Stimulated activated CD8-positive, alpha-beta memory T cell treated with anti-CD3 and anti-CD28 coated beads, Interleukin-12 subunit alpha, Interleukin-12 subunit beta, amount 100 ng/mL, for 24 hours (primary cell): ENCODE measurements around the gene RBM34.
A peak's percentile ranks its signal among the peaks of the same experiment; 100 is the strongest.
"Not testable (repeated sequence)": the region's sequence is repeated elsewhere in the genome, so short reads cannot be mapped to it uniquely, and the experiment has no call there.

Experiments used
- DNase-seq: peaks from one replicate; pipeline ENCODE4 v3.0.0-alpha.2; 2020; ENCODE audit errors: extremely low read depth

Gene RBM34

GRCh38 chr1:235113183-235113917 lies 47.7 kb downstream of the RBM34 start:
- no peak for DNase-seq

GRCh38 chr1:235112297-235113182 lies 48.5 kb downstream of the RBM34 start:
- no peak for DNase-seq

GRCh38 chr1:235111107-235111506 lies 49.9 kb downstream of the RBM34 start:
- DNase-seq, result no peak

GRCh38 chr1:235108876-235109275 lies 52.2 kb downstream of the RBM34 start:
- no peak for DNase-seq

GRCh38 chr1:235108185-235108593 lies 52.9 kb downstream of the RBM34 start:
- no peak for DNase-seq

GRCh38 chr1:235107368-235108184 lies 53.5 kb downstream of the RBM34 start:
- no peak for DNase-seq

GRCh38 chr1:235106457-235106856 lies 54.6 kb downstream of the RBM34 start:
- DNase-seq, result no peak

GRCh38 chr1:235105051-235106043 lies 55.7 kb downstream of the RBM34 start:
- no peak for DNase-seq

GRCh38 chr1:235102993-235103411 lies 58.0 kb downstream of the RBM34 start:
- DNase-seq, result no peak

GRCh38 chr1:235102259-235102582 lies 58.8 kb downstream of the RBM34 start:
- no peak for DNase-seq

GRCh38 chr1:235101558-235102258 lies 59.3 kb downstream of the RBM34 start:
- no peak for DNase-seq

GRCh38 chr1:235100194-235100772 lies 60.8 kb downstream of the RBM34 start:
- no peak for DNase-seq

GRCh38 chr1:235098991-235099390 lies 62.1 kb downstream of the RBM34 start:
- no peak for DNase-seq

- DNase-seq, result no peak
These were observed 62.5 kb downstream of the RBM34 start for GRCh38 chr1:235098547-235098946.

- not testable (repeated sequence) for DNase-seq
These were observed 63.5 kb downstream of the RBM34 start for GRCh38 chr1:235097501-235097900.

- no peak for DNase-seq
These were observed 65.0 kb downstream of the RBM34 start for GRCh38 chr1:235095938-235096562.

GRCh38 chr1:235093696-235094592 lies 67.1 kb downstream of the RBM34 start:
- DNase-seq, result peak; percentile 44

GRCh38 chr1:235093013-235093695 lies 67.9 kb downstream of the RBM34 start:
- DNase-seq, result no peak
